HepG2 (cell line): ENCODE measurements around the gene AQP10. TPM values are rescaled to one million over a fixed set of nuclear protein-coding genes. Genes with fewer than 3 reads are reported as not detected.
A peak's percentile ranks its signal among the peaks of the same experiment; 100 is the strongest.

Experiments
- CENPX ChIP-seq: sonication (generic); formaldehyde crosslinking; IDR thresholded peaks from 2 replicates; pipeline ENCODE4 v1.9.0; 2021; ENCODE audit warnings: mild to moderate bottlenecking, missing genetic modification reagents, moderate library complexity
- CREB1 ChIP-seq, 2 experiments: fragments of 450-650 bp in 1 of 2; IDR thresholded peaks; 2 replicates each; pipeline ENCODE4 v1.6.1; 2016 to 2017; ENCODE audit warnings: control low read depth in 1 of 2, mild to moderate bottlenecking in 1 of 2, missing compliant biosample characterization in 1 of 2, missing genetic modification characterization in 1 of 2
- KDM3A ChIP-seq: IDR thresholded peaks from 2 replicates; pipeline ENCODE4 v1.6.1; 2018; ENCODE audit warnings: low read depth, missing compliant biosample characterization
- MAF1 ChIP-seq: sonication (generic); formaldehyde crosslinking; IDR thresholded peaks from 2 replicates; pipeline ENCODE4 v1.5.0; 2020; ENCODE audit warnings: missing genetic modification reagents, borderline replicate concordance
- MED13 ChIP-seq: sonication (generic); formaldehyde crosslinking; IDR thresholded peaks from 2 replicates; pipeline ENCODE4 v1.5.0; 2020; ENCODE audit warnings: missing genetic modification reagents
- NR2F1 ChIP-seq, 2 experiments: fragments of 450-650 bp in 1 of 2; formaldehyde crosslinking in 1 of 2; IDR thresholded peaks; 2 replicates each; pipeline versions ENCODE4 v1.5.0 to v1.6.1; 2016 to 2020; ENCODE audit warnings: mild to moderate bottlenecking in 1 of 2, missing compliant biosample characterization in 1 of 2, missing genetic modification reagents in 1 of 2, moderate library complexity in 1 of 2
- SNAI1 ChIP-seq: sonication (generic); formaldehyde crosslinking; IDR thresholded peaks from 2 replicates; pipeline ENCODE4 v1.5.0; 2020; ENCODE audit warnings: mild to moderate bottlenecking, missing genetic modification reagents, borderline replicate concordance
- SOX5 ChIP-seq: IDR thresholded peaks from 2 replicates; pipeline ENCODE4 v1.6.1; 2016; ENCODE audit warnings: borderline replicate concordance
- SP140L ChIP-seq: sonication (generic); formaldehyde crosslinking; IDR thresholded peaks from 2 replicates; pipeline ENCODE4 v1.4.0; 2020; ENCODE audit warnings: missing genetic modification reagents, borderline replicate concordance
- SRF ChIP-seq: IDR thresholded peaks from 2 replicates; pipeline ENCODE4 v1.6.1; 2011; ENCODE audit warnings: mild to moderate bottlenecking, low read depth, low read length, moderate library complexity
- SRSF4 ChIP-seq: fragments of 200-400 bp; formaldehyde crosslinking; IDR thresholded peaks from one replicate; pipeline ENCODE4 v1.6.1; 2018; ENCODE audit warnings: mild to moderate bottlenecking, low read depth, low read length, moderate library complexity; ENCODE audit not compliant: poor library complexity, severe bottlenecking
- THAP9 ChIP-seq: sonication (generic); formaldehyde crosslinking; IDR thresholded peaks from 2 replicates; pipeline ENCODE4; 2020; ENCODE audit warnings: missing genetic modification reagents, mild to moderate bottlenecking, borderline replicate concordance
- TSC22D2 ChIP-seq: sonication (generic); formaldehyde crosslinking; IDR thresholded peaks from 2 replicates; pipeline ENCODE4 v1.5.1; 2020; ENCODE audit warnings: missing genetic modification reagents, mild to moderate bottlenecking, borderline replicate concordance
- ZFP36L1 ChIP-seq: sonication (generic); formaldehyde crosslinking; IDR thresholded peaks from 2 replicates; pipeline ENCODE4 v1.8.0; 2022; ENCODE audit warnings: mild to moderate bottlenecking, missing genetic modification reagents, moderate library complexity
- ZFYVE20 ChIP-seq: sonication (generic); formaldehyde crosslinking; IDR thresholded peaks from 2 replicates; pipeline ENCODE4 v1.8.0; 2023; ENCODE audit warnings: low read depth, mild to moderate bottlenecking, moderate library complexity, missing genetic modification reagents, borderline replicate concordance
- ZNF136 ChIP-seq: sonication (generic); formaldehyde crosslinking; IDR thresholded peaks from 2 replicates; pipeline ENCODE4 v1.8.1; 2022; ENCODE audit warnings: low read depth, mild to moderate bottlenecking, moderate library complexity, missing genetic modification reagents
- ZNF180 ChIP-seq: sonication (generic); formaldehyde crosslinking; IDR thresholded peaks from 2 replicates; pipeline ENCODE4 v1.4.0; 2020; ENCODE audit warnings: low read depth, missing genetic modification reagents, borderline replicate concordance
- ZNF224 ChIP-seq: sonication (generic); formaldehyde crosslinking; IDR thresholded peaks from 2 replicates; pipeline ENCODE4 v1.5.0; 2020; ENCODE audit warnings: mild to moderate bottlenecking, missing genetic modification reagents
- ZNF720 ChIP-seq: sonication (generic); formaldehyde crosslinking; IDR thresholded peaks from 2 replicates; pipeline ENCODE4 v1.4.0; 2020; ENCODE audit warnings: missing genetic modification reagents
- polyA plus RNA-seq, 8 experiments: library from polyadenylated mRNA; depleted of rRNA in 3 of 8; stranded (reverse) in 7 of 8; unstranded in 1 of 8; fragments of >200 nt; fragmentation: Illumina TruSeq in 4 of 8; extraction: Trizol in 4 of 8; gene quantifications; 2 replicates each; pipeline versions ENCODE4 v1.2.1 to v1.2.3, GENCODE V29; 2011 to 2016; ENCODE audit warnings: low read depth in 4 of 8, missing spikeins in 1 of 8, mixed read lengths in 1 of 8; ENCODE audit not compliant: insufficient read depth in 1 of 8
- total RNA-seq, 5 experiments: library from RNA; depleted of rRNA; stranded (reverse); fragments of >200 nt; fragmentation: Illumina TruSeq; extraction: Trizol; gene quantifications; 2 replicates each; pipeline ENCODE4 v1.2.3, GENCODE V29; 2016; ENCODE audit warnings: low read depth in 1 of 5
- TF ChIP-seq, protein P1 (sequence below): sonication (generic); formaldehyde crosslinking; IDR thresholded peaks from 2 replicates; pipeline ENCODE4 v1.8.0; 2022; ENCODE audit warnings: missing genetic modification reagents, mild to moderate bottlenecking, moderate library complexity, borderline replicate concordance
- TF ChIP-seq, protein P2 (sequence below): sonication (generic); formaldehyde crosslinking; IDR thresholded peaks from 2 replicates; pipeline ENCODE4 v1.5.1; 2020; ENCODE audit warnings: missing genetic modification reagents, mild to moderate bottlenecking, borderline replicate concordance

AQP10 gene
- total and polyA plus RNA-seq, 2 of the 13 experiments (the other 11 are each of a cell fraction or from before 2014, with no cell fraction given) = 0.30 TPM; not detected in 1

DNA sequence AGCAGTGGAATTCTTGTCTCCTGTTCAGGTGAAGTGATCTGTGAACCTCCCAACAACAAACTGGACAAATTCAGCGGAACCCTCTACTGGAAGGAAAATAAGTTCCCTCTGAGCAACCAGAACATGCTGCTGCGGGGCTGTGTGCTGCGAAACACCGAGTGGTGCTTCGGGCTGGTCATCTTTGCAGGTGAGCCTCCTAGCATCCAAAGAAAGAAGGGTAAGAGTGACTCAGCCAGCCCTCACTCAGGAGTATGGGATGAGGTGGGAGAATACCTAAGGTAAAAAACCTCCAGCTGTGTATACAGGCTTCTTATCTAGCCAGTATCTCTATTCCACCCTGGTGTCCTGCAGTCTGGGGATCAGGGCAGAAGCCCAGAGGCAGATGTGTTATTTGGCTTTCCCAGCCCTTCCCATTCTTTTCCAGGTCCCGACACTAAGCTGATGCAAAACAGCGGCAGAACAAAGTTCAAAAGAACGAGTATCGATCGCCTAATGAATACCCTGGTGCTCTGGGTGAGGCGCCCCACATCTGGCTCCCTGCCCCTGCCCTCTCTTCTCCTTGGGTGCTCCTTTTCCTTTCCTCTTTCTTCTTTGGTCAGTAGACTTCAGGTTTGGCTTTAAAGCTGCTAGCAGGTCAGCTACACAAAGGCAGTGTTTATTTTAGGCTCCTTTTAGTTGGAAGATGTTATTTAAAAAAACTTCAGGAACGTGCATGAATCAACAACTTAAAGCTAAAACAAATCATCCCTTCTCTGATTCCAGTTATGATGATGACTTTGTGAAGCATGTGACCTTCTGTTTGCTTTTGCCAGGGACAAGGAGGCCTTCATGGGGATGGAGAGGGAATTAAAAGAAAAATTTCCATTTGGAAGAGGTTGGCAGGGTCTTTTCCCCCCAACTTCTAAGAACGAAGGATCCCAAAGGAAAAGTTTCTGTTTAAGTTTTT, 13.5 kb downstream of the AQP10 start (continued):
- TF ChIP-seq CENPX (CRISPR knock-in tag) (no peak), ZNF720 (CRISPR knock-in tag) (no peak), NR2F1 (CRISPR knock-in tag; IDR thresholded peaks at IDR 0.05) (no peak), TSC22D2 (CRISPR knock-in tag) (no peak), SP140L (CRISPR knock-in tag) (no peak), MED13 (0 out of 2 replicates have a peak, but pooled peaks have one; percentile 16), THAP9 (CRISPR knock-in tag) (no peak), SNAI1 (CRISPR knock-in tag) (no peak), ZFYVE20 (CRISPR knock-in tag) (no peak), SRF (no peak), SRSF4 (no peak), CREB1 (IDR thresholded peaks at IDR 0.05) (no peak), CREB1 (CRISPR knock-in tag; IDR thresholded peaks at IDR 0.05) (no peak), MAF1 (CRISPR knock-in tag) (no peak), KDM3A (CRISPR knock-in tag) (no peak), ZFP36L1 (no peak), ZNF136 (CRISPR knock-in tag) (no peak), ZNF224 (no peak), ZNF180 (CRISPR knock-in tag) (no peak), SOX5 (CRISPR knock-in tag) (peak; percentile 74)
- TF ChIP-seq, protein P1, sequence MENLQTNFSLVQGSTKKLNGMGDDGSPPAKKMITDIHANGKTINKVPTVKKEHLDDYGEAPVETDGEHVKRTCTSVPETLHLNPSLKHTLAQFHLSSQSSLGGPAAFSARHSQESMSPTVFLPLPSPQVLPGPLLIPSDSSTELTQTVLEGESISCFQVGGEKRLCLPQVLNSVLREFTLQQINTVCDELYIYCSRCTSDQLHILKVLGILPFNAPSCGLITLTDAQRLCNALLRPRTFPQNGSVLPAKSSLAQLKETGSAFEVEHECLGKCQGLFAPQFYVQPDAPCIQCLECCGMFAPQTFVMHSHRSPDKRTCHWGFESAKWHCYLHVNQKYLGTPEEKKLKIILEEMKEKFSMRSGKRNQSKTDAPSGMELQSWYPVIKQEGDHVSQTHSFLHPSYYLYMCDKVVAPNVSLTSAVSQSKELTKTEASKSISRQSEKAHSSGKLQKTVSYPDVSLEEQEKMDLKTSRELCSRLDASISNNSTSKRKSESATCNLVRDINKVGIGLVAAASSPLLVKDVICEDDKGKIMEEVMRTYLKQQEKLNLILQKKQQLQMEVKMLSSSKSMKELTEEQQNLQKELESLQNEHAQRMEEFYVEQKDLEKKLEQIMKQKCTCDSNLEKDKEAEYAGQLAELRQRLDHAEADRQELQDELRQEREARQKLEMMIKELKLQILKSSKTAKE = no peak
- TF ChIP-seq, protein P2, sequence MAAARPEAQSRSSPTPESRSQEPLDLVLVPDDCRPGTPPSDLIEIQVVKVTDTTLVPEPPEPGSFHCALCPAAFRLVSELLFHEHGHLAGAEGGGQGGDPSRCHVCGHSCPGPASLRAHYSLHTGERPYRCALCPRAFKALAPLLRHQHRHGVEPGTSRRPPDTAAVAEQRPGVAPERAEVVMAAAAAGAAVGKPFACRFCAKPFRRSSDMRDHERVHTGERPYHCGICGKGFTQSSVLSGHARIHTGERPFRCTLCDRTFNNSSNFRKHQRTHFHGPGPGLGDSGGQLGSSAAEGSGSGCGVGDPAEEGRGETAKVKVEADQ = no peak
